ENCODE results near the gene IGSF21.

GRCh38 chr1:18336801-18337200, 229.2 kb downstream of the IGSF21 start:
- TF ChIP-seq EZH2 (IDR thresholded peaks at IDR 0.05; ENCODE audit: borderline replicate concordance) (no peak), EZH2phosphoT487 (IDR thresholded peaks at IDR 0.05; ENCODE audit: low read depth, severe bottlenecking, unreplicated experiment) (no peak), CTCF (IDR thresholded peaks at IDR 0.05; ENCODE audit: poor library complexity) (no peak)
